IMR-90 (cell line): ENCODE results near the gene PPRC1. TPM values are rescaled to one million over a fixed set of nuclear protein-coding genes. Genes with fewer than 3 reads are reported as not detected.

Experiments
- ATAC-seq: fragments of 200-7000 bp; cut with Tn5 transposase; 2 replicates; pipeline ENCODE4 v1.9.1; 2020; ENCODE audit warnings: low read depth, mild to moderate bottlenecking, moderate library complexity
- BruUV-seq: library from RNA; stranded (reverse); fragments of 400-500 nt; replicated peaks from 2 replicates; lab custom pipeline; 2021; lab: Mats Ljungman, UMichigan
- CTCF ChIA-PET: fragments of 300-600 bp; formaldehyde crosslinking; extraction: SDS; loops from one replicate; lab custom pipeline; 2021; ENCODE audit warnings: antibody characterized with exemption; lab: Yijun Ruan, JAX
- POLR2A ChIA-PET: fragments of 300-600 bp; sonication (Branson Sonifier 250); formaldehyde crosslinking; loops from one replicate; lab custom pipeline; 2022; ENCODE audit warnings: antibody characterized with exemption; ENCODE audit not compliant: unreplicated experiment; lab: Charles Lee
- DNase-seq: peaks from one replicate; pipeline ENCODE4 v3.0.0; 2013
- H2AFZ ChIP-seq: replicated peaks from 2 replicates; pipeline ENCODE3; 2013; ENCODE audit warnings: low read length, mild to moderate bottlenecking; ENCODE audit not compliant: poor library complexity
- H2AK5ac ChIP-seq: 2 replicates; pipeline ENCODE4 v1.6.1; 2013; ENCODE audit warnings: low read depth, low read length, inconsistent platforms
- H2AK9ac ChIP-seq: replicated peaks from 2 replicates; pipeline ENCODE3; 2013; ENCODE audit warnings: mild to moderate bottlenecking, low read depth, low read length, moderate library complexity; ENCODE audit not compliant: poor library complexity
- H2BK120ac ChIP-seq: 2 replicates; pipeline ENCODE4 v1.6.1; 2013; ENCODE audit warnings: low read depth, low read length, inconsistent platforms
- H2BK15ac ChIP-seq: 3 replicates; pipeline ENCODE4 v1.6.1; 2013; ENCODE audit warnings: low read depth, low read length, inconsistent platforms
- H2BK20ac ChIP-seq: 2 replicates; pipeline ENCODE4 v1.6.1; 2013; ENCODE audit warnings: low read depth, mild to moderate bottlenecking, inconsistent platforms, low read length, moderate library complexity
- H2BK5ac ChIP-seq: 2 replicates; pipeline ENCODE4 v1.6.1; 2013; ENCODE audit warnings: mild to moderate bottlenecking, low read depth, low read length, inconsistent platforms; ENCODE audit not compliant: poor library complexity, severe bottlenecking
- H3K14ac ChIP-seq: replicated peaks from 2 replicates; pipeline ENCODE4 v1.6.1; 2013; ENCODE audit warnings: low read depth, low read length, inconsistent platforms
- H3K18ac ChIP-seq: 2 replicates; pipeline ENCODE4 v1.6.1; 2013; ENCODE audit warnings: low read depth, low read length, control low read depth
- H3K23ac ChIP-seq: 2 replicates; pipeline ENCODE4 v1.6.1; 2013; ENCODE audit warnings: low read depth, low read length, inconsistent platforms
- H3K27ac ChIP-seq: 2 replicates; pipeline ENCODE4 v1.5.1; 2013; ENCODE audit warnings: mild to moderate bottlenecking, control low read depth, low read length; ENCODE audit not compliant: insufficient read depth
- H3K27me3 ChIP-seq: 2 replicates; pipeline ENCODE4 v1.6.1; 2013; ENCODE audit warnings: low read length; ENCODE audit not compliant: control insufficient read depth, insufficient read depth
- H3K36me3 ChIP-seq: 2 replicates; pipeline ENCODE4 v1.6.1; 2013; ENCODE audit warnings: low read length, mixed read lengths; ENCODE audit not compliant: control insufficient read depth, insufficient read depth
- H3K4ac ChIP-seq: 2 replicates; pipeline ENCODE4 v1.6.1; 2013; ENCODE audit warnings: low read depth, low read length, inconsistent platforms
- H3K4me1 ChIP-seq: 2 replicates; pipeline ENCODE4 v1.6.1; 2013; ENCODE audit warnings: low read length, mixed read lengths; ENCODE audit not compliant: control insufficient read depth, insufficient read depth
- H3K4me2 ChIP-seq: 2 replicates; pipeline ENCODE4 v1.6.1; 2013; ENCODE audit warnings: low read depth, mild to moderate bottlenecking, control low read depth, low read length, moderate library complexity
- H3K4me3 ChIP-seq: 2 replicates; pipeline ENCODE4 v1.5.1; 2013; ENCODE audit warnings: low read depth, mild to moderate bottlenecking, control low read depth, low read length, moderate library complexity; ENCODE audit not compliant: insufficient read depth
- H3K56ac ChIP-seq: 2 replicates; pipeline ENCODE4 v1.6.1; 2013; ENCODE audit warnings: low read length, inconsistent platforms; ENCODE audit not compliant: insufficient read depth; ENCODE audit errors: extremely low read depth
- H3K79me1 ChIP-seq, 2 experiments: 2 replicates each; pipeline ENCODE4 v1.6.1; 2013; ENCODE audit warnings: low read length in 2 of 2, inconsistent platforms in 1 of 2, low read depth in 1 of 2
- H3K9ac ChIP-seq: 2 replicates; pipeline ENCODE4 v1.6.1; 2013; ENCODE audit warnings: low read depth, low read length, control low read depth
- H3K9me1 ChIP-seq: 2 replicates; pipeline ENCODE4 v1.6.1; 2013; ENCODE audit warnings: low read length, inconsistent platforms; ENCODE audit not compliant: insufficient read depth
- H3K9me3 ChIP-seq: 2 replicates; pipeline ENCODE4 v1.6.1; 2013; ENCODE audit warnings: low read length; ENCODE audit not compliant: control insufficient read depth, insufficient read depth
- H4K20me1 ChIP-seq: 2 replicates; pipeline ENCODE4 v1.6.1; 2013; ENCODE audit warnings: low read length, inconsistent platforms; ENCODE audit not compliant: insufficient read depth
- H4K5ac ChIP-seq: 2 replicates; pipeline ENCODE4 v1.6.1; 2013; ENCODE audit warnings: mild to moderate bottlenecking, low read depth, low read length, control low read depth
- H4K8ac ChIP-seq, 2 experiments: 2 replicates each; pipeline ENCODE4 v1.6.1; 2013; ENCODE audit warnings: low read depth in 2 of 2, low read length in 2 of 2, control low read depth in 1 of 2, inconsistent platforms in 1 of 2
- H4K91ac ChIP-seq: 2 replicates; pipeline ENCODE4 v1.6.1; 2013; ENCODE audit warnings: low read depth, low read length, inconsistent platforms; ENCODE audit not compliant: insufficient read depth
- BHLHE40 ChIP-seq: fragments of 150-350 bp; IDR thresholded peaks from 2 replicates; pipeline ENCODE4 v1.6.1; 2016; ENCODE audit warnings: mild to moderate bottlenecking, low read depth, low read length
- CHD1 ChIP-seq: IDR thresholded peaks from 2 replicates; pipeline ENCODE4 v1.6.1; 2012; ENCODE audit warnings: low read depth, low read length, improper control_type of control experiment
- MAFK ChIP-seq: IDR thresholded peaks from 2 replicates; pipeline ENCODE4 v1.6.1; 2012; ENCODE audit warnings: low read depth, low read length, improper control_type of control experiment
- MXI1 ChIP-seq: IDR thresholded peaks from 2 replicates; pipeline ENCODE4 v1.6.1; 2012; ENCODE audit warnings: low read depth, mild to moderate bottlenecking, low read length, moderate library complexity, borderline replicate concordance
- NFE2L2 ChIP-seq: fragments of 150-350 bp; IDR thresholded peaks from 2 replicates; pipeline ENCODE4 v1.6.1; 2016; ENCODE audit warnings: low read depth, mild to moderate bottlenecking, low read length
- RFX5 ChIP-seq: IDR thresholded peaks from 2 replicates; pipeline ENCODE4 v1.8.0; 2012; ENCODE audit warnings: low read depth, mild to moderate bottlenecking, low read length, moderate library complexity
- SMC3 ChIP-seq: fragments of 150-350 bp; IDR thresholded peaks from 2 replicates; pipeline ENCODE4 v1.6.1; 2016; ENCODE audit warnings: low read depth, mild to moderate bottlenecking, antibody characterized with exemption, low read length, moderate library complexity
- WGBS, 2 experiments: methylation state at CpG; one replicate each; pipeline versions ENCODE4 v1.1.5 to v1.1.7; 2013; ENCODE audit warnings: missing lambda C conversion rate in 2 of 2; ENCODE audit not compliant: insufficient read length in 1 of 2; ENCODE audit errors: extremely low coverage in 2 of 2; 5-methylcytosine and 5-hydroxymethylcytosine counted together
- dilution Hi-C: fragments of 300-500 bp; cut with HindIII; formaldehyde crosslinking; loops from one replicate; pipeline ENCODE4 v1.14.3; 2018; ENCODE audit warnings: low sequenced_read_pairs; ENCODE audit not compliant: unreplicated experiment
- in situ Hi-C: fragments of 300-500 bp; cut with MboI; formaldehyde crosslinking; loops from 3 replicates; pipeline ENCODE4 v1.14.3; 2019; ENCODE audit warnings: low sequenced_read_pairs, inconsistent platforms, mixed read lengths
- intact Hi-C: fragments of 100-400 bp; cut with micrococcal nuclease; formaldehyde crosslinking; loops from 2 replicates; pipeline ENCODE4 v1.10.0; 2022
- polyA plus RNA-seq, 3 experiments: library from polyadenylated mRNA; depleted of rRNA; stranded (reverse); fragments of >200 nt; gene quantifications; 2 replicates each; pipeline ENCODE4 v1.2.3, GENCODE V29; 2012; ENCODE audit warnings: low replicate concordance in 1 of 3
- total RNA-seq: library from RNA; depleted of rRNA; stranded (reverse); fragments of >200 nt; gene quantifications from 2 replicates; pipeline ENCODE4 v1.2.3, GENCODE V29; 2012
- TF ChIP-seq, protein P1 (sequence below): fragments of 150-350 bp; IDR thresholded peaks from 2 replicates; pipeline ENCODE4 v1.6.1; 2017; ENCODE audit warnings: mild to moderate bottlenecking, antibody characterized with exemption, low read length, low read depth

Gene PPRC1
- total and polyA plus RNA-seq, 2 of the 4 experiments (the other 2 are of a cell fraction) = 11.8 to 38.7 TPM

DNA sequence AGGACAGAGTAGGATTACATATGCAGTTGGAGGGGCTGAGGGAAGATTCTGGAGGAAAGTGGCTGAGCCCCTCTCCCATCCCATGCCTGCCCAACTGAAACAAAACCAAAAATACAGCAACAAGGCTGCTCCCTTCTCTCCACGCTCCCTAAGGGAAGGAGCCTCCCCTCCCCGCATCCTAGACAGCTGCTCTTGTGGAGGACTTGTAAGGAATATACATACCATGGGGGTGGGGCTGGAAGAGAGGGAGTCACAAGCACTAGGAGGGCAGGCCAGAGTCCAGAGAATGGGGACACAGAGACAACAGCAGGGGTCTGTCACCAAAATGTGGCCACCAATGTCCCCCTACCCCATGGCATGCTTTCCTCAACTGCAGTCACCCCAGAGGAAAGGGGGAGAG, 25.8 kb upstream of the PPRC1 start:
- H3K79me1 ChIP-seq = peaks cover 16 to 70% of the 10 kb centered on the region in 2 experiments
- no peaks in the 10 kb centered on the region for H3K4me1 ChIP-seq
- H3K4me2 ChIP-seq = no peak overlapping the region
- intact Hi-C loops (no loop called here), dilution Hi-C loops (no loop called here), in situ Hi-C loops (no loop called here)
- H2AK5ac ChIP-seq = no peak overlapping the region
- ChIA-PET CTCF (no interaction called here), POLR2A (no interaction called here)
- H3K36me3 ChIP-seq = peaks cover 75% of the 10 kb centered on the region
- H4K91ac ChIP-seq = no peak overlapping the region
- H3K9me1 ChIP-seq = peaks cover 37% of the 10 kb centered on the region
- no peak overlapping the region for H2BK15ac ChIP-seq
- no peak overlapping the region; the same call in 1 of the 2 replicates for H3K4ac ChIP-seq
- no peak overlapping the region for H3K9ac ChIP-seq
- no peak overlapping the region for H3K18ac ChIP-seq
- ATAC-seq (no peak), DNase-seq (no peak)
- H2BK20ac ChIP-seq = no peak overlapping the region
- no peak overlapping the region for H3K27ac ChIP-seq
- H2BK120ac ChIP-seq = no peak overlapping the region
- WGBS, 2 experiments = no CpG with 5 or more reads among the region's 2 CpGs
- no peak overlapping the region for H2BK5ac ChIP-seq
- no peak overlapping the region for H3K56ac ChIP-seq
- H3K9me3 ChIP-seq = no peaks in the 10 kb centered on the region
- peaks cover 61% of the 10 kb centered on the region for H4K20me1 ChIP-seq
- TF ChIP-seq BHLHE40 (no peak), MAFK (no peak), RFX5 (no peak), NFE2L2 (no peak), CHD1 (no peak), SMC3 (no peak), MXI1 (no peak)
- TF ChIP-seq, protein P1, sequence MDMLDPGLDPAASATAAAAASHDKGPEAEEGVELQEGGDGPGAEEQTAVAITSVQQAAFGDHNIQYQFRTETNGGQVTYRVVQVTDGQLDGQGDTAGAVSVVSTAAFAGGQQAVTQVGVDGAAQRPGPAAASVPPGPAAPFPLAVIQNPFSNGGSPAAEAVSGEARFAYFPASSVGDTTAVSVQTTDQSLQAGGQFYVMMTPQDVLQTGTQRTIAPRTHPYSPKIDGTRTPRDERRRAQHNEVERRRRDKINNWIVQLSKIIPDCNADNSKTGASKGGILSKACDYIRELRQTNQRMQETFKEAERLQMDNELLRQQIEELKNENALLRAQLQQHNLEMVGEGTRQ = no peak
- H4K8ac ChIP-seq = no peak overlapping the region
- no peak overlapping the region; the same call in 1 of the 2 replicates for H3K23ac ChIP-seq
- peak overlapping the region; percentile 25 for H2AFZ ChIP-seq
- H3K27me3 ChIP-seq = no peaks in the 10 kb centered on the region
- H3K14ac ChIP-seq = no peak overlapping the region
- no peak overlapping the region for H3K4me3 ChIP-seq
- TSS peak; percentile 64 for BruUV-seq
- no peak overlapping the region for H4K5ac ChIP-seq
- no peak overlapping the region for H2AK9ac ChIP-seq
